Inflammatory macrophage treated with lipopolysaccharide for 4 hours (primary cell): Measurements from ENCODE around the gene EBP.
A peak's percentile ranks its signal among the peaks of the same experiment; 100 is the strongest.

Source experiments
- DNase-seq: peaks from one replicate; pipeline ENCODE4 v3.0.0-alpha.2; 2020

Gene EBP

GRCh38 chrX:48521353-48522243 lies at the start of gene EBP:
TSS of gene EBP (plus strand) at chrX:48521808. CDS start at chrX:48523772, 1,964 bp downstream.
- DNase-seq: peak; percentile 87

- no peak for DNase-seq
Observed at GRCh38 chrX:48472225-48472624, 49.4 kb upstream of the EBP start.

GRCh38 chrX:48472851-48473703 lies 48.5 kb upstream of the EBP start:
- no peak for DNase-seq

- DNase-seq: no peak
Observed at GRCh38 chrX:48473704-48473990, 48.0 kb upstream of the EBP start.

GRCh38 chrX:48474127-48474526 lies 47.5 kb upstream of the EBP start:
- peak; percentile 21 for DNase-seq

- DNase-seq: no peak
Observed at GRCh38 chrX:48474581-48474980, 47.0 kb upstream of the EBP start.

GRCh38 chrX:48475296-48475695 lies 46.3 kb upstream of the EBP start:
- DNase-seq: no peak

- DNase-seq: peak; percentile 84
Observed at GRCh38 chrX:48475774-48476577, 45.6 kb upstream of the EBP start, which contains the start of gene FTSJ1. TSS of gene FTSJ1 (plus strand) at chrX:48476199. CDS start at chrX:48478048, 1,849 bp downstream.

GRCh38 chrX:48476919-48477318 lies 44.7 kb upstream of the EBP start:
- DNase-seq: no peak

- no peak for DNase-seq
Observed at GRCh38 chrX:48477960-48478755, 43.5 kb upstream of the EBP start.

- no peak for DNase-seq
Observed at GRCh38 chrX:48478806-48479205, 42.8 kb upstream of the EBP start.

GRCh38 chrX:48480142-48480541 lies 41.5 kb upstream of the EBP start:
- DNase-seq: no peak

GRCh38 chrX:48480583-48480982 lies 41.0 kb upstream of the EBP start:
- no peak for DNase-seq

GRCh38 chrX:48482526-48482925 lies 39.1 kb upstream of the EBP start:
- DNase-seq: no peak

- peak; percentile 74 for DNase-seq
Observed at GRCh38 chrX:48487362-48487798, 34.2 kb upstream of the EBP start.

GRCh38 chrX:48488034-48488433 lies 33.6 kb upstream of the EBP start:
- DNase-seq: no peak

- no peak for DNase-seq
Observed at GRCh38 chrX:48489296-48489695, 32.3 kb upstream of the EBP start.

- DNase-seq: no peak
Observed at GRCh38 chrX:48489892-48490291, 31.7 kb upstream of the EBP start.

- DNase-seq: no peak
Observed at GRCh38 chrX:48490661-48491060, 30.9 kb upstream of the EBP start.

- DNase-seq: no peak
Observed at GRCh38 chrX:48491809-48492208, 29.8 kb upstream of the EBP start.

- peak; percentile 70 for DNase-seq
Observed at GRCh38 chrX:48492293-48492910, 29.2 kb upstream of the EBP start.

GRCh38 chrX:48493890-48494364 lies 27.7 kb upstream of the EBP start:
- peak; percentile 22 for DNase-seq
